ENCODE data around the gene OR6P1.

- TF ChIP-seq CTCF (IDR thresholded peaks at IDR 0.05) (no peak), POLR2A (IDR thresholded peaks at IDR 0.05) (no peak)
These were observed 1.8 kb upstream of the OR6P1 start for GRCh38 chr1:158572226-158572625.
